Activated effector memory CD4-positive, alpha-beta T cell treated with Interleukin-2 at 50 U/mL for 16 hours (primary cell): ENCODE data around the gene C1orf21.

Source experiments
- DNase-seq: peaks from one replicate; pipeline ENCODE4 v3.0.0-alpha.2; 2020

The C1orf21 gene

GRCh38 chr1:184520336-184520735 is 133.5 kb downstream of the C1orf21 start:
- DNase-seq = no peak

- DNase-seq = no peak
These were observed 137.4 kb downstream of the C1orf21 start for GRCh38 chr1:184524248-184524647.

- no peak for DNase-seq
These were observed 140.6 kb downstream of the C1orf21 start for GRCh38 chr1:184527402-184527801.

GRCh38 chr1:184530226-184530625 is 143.4 kb downstream of the C1orf21 start:
- no peak for DNase-seq

GRCh38 chr1:184531296-184531695 is 144.5 kb downstream of the C1orf21 start:
- DNase-seq = no peak

DNA sequence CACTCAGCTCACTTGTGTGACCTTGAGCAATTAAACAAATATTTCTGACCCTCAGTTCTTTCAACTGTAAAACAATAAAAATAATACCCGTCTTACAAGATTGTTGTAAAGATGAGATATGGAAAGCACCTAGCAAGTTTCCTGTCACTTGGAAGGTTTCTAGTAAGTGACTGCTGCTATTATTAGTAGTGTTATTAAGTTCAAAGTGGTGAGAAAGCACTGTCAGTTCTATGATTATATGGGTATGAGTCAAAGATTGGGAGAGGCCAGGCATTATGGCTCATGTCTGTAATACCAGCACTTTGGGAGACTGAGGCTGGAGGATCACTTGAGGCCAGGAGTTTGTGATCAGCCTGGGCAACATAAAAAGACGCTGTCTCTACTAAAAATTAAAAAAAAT is 145.4 kb downstream of the C1orf21 start:
- DNase-seq = no peak

DNA sequence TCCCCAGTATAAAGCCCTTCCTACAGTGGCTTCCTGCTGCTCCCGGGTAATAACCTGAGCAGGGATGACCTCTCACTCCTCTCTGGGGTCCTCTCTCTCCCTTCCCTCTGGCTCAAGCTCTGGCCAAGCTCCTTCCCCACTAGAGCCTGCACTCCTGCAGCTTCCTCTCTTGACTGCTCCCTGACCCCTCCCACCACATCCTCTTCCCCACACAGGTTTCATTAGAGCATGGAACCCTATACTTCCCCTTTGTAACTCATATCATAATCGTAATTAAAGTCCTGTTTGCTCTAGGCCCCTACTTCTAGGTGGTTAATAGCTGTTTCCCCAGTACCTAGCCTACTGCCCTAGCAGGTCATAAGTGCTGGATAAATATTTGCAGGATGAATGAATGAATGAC is 146.2 kb downstream of the C1orf21 start:
- DNase-seq = no peak

GRCh38 chr1:184533915-184534314 is 147.1 kb downstream of the C1orf21 start:
- no peak for DNase-seq

DNA sequence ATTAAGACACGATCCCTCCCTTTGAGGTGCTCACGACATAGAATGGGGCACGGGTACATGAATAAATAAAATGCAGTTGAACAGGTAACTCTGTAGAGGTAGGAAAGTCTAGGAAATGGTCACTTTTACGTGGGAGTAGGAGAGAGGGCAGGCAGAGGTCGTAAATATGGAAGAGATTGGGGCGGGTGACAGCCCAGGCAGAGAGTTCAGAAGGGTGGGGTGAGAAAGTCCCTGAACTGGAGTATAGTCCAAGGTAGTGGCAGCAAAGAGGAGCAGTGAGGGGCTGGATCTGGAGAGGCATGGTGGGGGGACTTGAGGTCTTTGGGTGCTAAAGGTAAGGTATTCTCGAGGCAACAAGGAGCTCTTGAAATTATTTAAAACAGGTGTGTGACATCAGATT is 147.9 kb downstream of the C1orf21 start:
- no peak for DNase-seq

DNA sequence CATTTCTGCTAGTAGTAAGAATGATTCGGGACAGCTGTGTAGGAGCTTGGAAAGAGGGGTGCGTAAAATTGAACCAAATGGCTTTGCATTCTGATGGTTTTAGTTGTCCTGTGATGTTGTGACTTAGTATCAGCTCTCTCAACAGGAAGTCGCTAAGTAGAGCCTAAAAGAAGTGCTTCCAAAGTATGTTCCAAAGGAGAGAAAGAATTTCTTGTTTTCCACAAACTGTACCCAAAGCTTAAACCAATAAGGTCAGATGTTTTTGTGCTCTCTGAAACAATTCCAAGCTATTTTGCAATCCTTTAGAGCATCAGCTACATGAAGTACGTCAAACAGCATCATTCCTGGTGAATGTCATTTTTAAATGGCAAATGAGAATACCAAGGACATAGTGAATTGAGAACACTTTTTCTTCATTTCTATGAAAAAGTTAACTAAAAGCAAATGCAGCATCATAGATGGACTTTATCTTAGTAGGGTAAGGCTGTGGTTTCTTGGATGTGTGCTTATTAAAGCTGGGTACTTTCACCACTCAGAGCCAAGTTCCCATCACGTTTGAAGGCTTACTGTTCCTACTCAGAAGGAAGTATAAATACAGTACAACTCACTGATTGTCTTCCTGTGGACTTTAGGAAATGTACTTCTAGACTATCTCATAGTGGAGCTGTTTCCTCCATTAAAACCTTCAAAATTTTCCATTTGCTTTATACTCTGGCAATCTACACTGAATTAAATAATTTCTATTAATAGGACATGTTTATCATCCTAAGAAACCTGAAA is 148.6 kb downstream of the C1orf21 start:
- no peak for DNase-seq

DNA sequence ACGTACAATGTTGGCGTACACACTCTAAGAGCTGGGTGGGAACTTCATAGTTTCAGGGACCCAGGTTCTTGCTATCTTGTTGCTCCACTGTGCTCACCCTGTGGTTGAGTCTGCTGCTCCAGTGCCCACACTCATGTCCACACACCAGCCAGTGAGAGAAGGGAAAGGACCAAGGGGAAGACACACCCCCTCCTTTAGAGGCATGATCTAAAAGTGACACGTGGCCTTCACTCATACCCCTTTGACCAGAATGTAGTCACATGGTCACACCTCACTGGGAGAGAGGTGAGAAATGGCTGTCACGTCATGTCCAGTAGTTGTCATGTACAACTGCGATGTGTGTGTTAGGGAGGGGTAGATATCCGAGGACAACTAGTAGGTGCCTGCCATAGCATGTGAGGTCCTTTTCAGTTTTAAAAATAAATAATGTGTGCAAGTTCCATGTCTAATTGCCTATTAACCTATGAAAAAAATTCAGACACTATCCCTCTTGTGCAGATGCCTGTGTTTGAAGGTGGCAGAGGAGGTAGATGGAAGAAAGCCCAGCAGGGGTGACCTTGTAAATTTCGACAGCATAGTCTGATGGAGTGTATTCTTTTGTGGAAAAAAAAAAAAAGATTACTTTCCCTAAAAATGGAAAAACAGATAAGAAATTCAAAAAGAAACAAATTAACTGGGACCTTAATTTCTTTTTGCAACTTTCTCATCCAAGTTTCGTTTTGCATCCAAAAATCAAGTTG is 149.6 kb downstream of the C1orf21 start:
- DNase-seq = no peak

- DNase-seq = no peak
These were observed 152.8 kb downstream of the C1orf21 start for GRCh38 chr1:184539580-184539979.

GRCh38 chr1:184541537-184542152 is 154.8 kb downstream of the C1orf21 start:
- DNase-seq = no peak

GRCh38 chr1:184542291-184542690 is 155.5 kb downstream of the C1orf21 start:
- DNase-seq = no peak

DNA sequence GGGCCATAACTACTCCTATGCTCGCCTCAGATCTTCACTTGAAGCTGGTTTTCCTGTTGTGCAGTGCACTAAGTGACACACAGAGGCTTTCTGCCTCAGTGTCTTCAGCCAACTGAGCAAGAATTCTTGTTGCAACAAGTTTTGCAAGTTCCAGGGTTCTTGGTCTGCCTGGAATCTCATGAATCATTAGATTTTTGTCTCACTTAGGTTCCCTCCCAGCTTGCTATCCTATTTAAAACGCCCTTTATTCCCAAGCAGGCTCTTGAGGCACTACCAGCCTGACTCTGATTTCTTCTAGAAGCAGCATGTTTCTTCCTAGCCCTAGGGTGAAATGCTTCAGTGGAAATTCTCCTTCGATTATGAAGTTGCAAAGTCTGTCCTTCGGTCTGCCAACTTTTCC is 158.8 kb downstream of the C1orf21 start:
- DNase-seq = no peak

DNA sequence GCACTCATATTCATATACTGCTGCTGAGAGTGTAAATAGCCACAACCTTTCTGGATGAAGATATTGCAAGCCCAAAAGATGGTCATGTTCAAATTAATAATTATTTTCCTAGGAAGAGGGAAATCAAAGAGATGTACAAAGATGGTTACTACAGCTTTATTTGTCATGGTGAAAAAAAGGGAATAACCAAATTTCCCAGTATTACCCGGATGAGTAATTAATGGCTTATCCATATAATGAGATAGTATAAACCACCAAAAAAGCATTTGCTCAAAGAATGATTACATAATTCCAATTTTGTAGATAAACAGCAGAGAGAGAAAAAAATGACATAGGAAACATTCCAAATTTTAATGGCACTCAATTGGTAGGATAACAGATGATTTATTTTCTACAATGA is 165.6 kb downstream of the C1orf21 start:
- DNase-seq = no peak

- DNase-seq = no peak
These were observed 167.0 kb downstream of the C1orf21 start for GRCh38 chr1:184553845-184554244.

GRCh38 chr1:184555665-184556641 is 169.1 kb downstream of the C1orf21 start:
- DNase-seq = no peak

- no peak for DNase-seq
These were observed 169.8 kb downstream of the C1orf21 start for GRCh38 chr1:184556665-184557064.

DNA sequence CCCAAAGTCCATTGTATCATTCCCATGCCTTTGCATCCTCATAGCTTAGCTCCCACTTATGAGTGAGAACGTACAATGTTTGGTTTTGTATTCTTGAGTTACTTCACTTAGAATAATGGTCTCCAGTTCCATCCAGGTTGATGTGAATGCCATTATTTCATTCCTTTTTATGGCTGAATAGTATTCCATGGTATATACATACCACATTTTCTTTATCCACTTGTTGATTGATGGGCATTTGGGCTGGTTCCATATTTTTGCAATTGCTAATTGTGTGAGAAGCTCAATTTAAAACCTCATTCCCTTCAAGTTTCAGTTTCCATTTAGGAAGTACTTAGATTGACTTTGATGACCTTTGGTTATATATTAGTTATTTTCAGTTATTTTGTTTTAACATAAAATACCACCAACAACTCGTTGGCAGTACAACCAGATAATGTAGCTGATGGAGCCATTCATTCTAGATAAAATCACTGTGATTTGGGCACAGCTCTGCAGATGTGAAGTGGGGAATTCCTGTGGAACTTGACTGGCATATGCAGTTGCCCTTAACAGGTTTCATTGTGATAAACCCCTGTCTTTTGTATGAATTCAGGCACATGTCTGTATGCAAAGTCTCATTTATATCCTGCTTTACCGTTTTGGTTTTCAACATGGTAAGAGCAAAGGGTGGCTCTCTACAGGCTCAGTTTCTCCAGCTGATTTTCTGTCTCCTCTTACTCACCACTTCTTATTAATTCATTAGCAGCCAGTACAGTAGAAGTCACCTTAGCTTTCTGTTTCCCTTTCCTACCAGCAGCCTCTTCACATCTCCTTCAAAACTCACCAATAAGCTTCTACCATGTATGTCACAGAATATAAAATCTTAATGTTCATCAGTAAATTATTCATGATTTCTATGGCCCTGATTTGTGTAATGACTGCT is 170.9 kb downstream of the C1orf21 start:
- DNase-seq = no peak

DNA sequence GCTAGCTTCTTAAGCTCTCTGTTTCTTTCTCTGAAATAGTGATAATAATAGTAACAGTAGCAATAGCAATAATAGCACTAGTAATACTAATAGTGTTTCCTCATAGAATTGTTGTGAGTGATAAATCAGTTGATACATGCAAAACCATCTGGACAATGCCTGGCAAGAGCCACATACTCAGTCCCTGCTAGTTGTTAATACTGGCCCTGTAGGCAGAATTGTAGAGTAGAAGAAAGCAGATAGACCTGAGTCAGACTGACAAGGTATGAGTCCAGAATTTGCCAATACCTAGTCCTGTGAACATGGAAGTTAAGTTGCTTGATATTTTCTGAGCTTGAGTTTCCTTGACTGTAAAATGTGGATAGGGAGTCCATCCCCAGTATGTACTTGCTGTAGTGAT is 171.9 kb downstream of the C1orf21 start:
- no peak for DNase-seq
